RWPE2 (cell line): ENCODE measurements around the gene FFAR3.
"Not testable (repeated sequence)": the region's sequence is repeated elsewhere in the genome, so short reads cannot be mapped to it uniquely, and the experiment has no call there.

Experiments
- ATAC-seq: fragments of 200-7000 bp; cut with Tn5 transposase; 3 replicates; pipeline ENCODE4 v1.9.1; 2021; ENCODE audit warnings: low read depth
- DNase-seq: peaks from one replicate; pipeline ENCODE4 v3.0.0-alpha.2; 2020; ENCODE audit warnings: low spot score
- H3K27ac ChIP-seq: fragments of 450-650 bp; 2 replicates; pipeline ENCODE4 v1.5.1; 2017; ENCODE audit warnings: mild to moderate bottlenecking; ENCODE audit not compliant: poor library complexity, severe bottlenecking
- H3K27me3 ChIP-seq: fragments of 250-450 bp; sonication (Bioruptor Pico); 2 replicates; pipeline ENCODE4 v1.5.1; 2021; ENCODE audit warnings: mild to moderate bottlenecking, moderate library complexity; ENCODE audit not compliant: insufficient read depth, poor library complexity, severe bottlenecking
- H3K36me3 ChIP-seq: fragments of 250-450 bp; sonication (Bioruptor Pico); 2 replicates; pipeline ENCODE4 v1.5.1; 2020; ENCODE audit warnings: low read depth, mild to moderate bottlenecking, moderate library complexity
- H3K4me1 ChIP-seq: fragments of 250-450 bp; sonication (Bioruptor Pico); 2 replicates; pipeline ENCODE4 v1.5.1; 2021; ENCODE audit warnings: mild to moderate bottlenecking, moderate library complexity; ENCODE audit not compliant: insufficient read depth, poor library complexity, severe bottlenecking
- H3K4me3 ChIP-seq: fragments of 250-450 bp; sonication (Bioruptor Pico); 2 replicates; pipeline ENCODE4 v1.5.1; 2021; ENCODE audit warnings: mild to moderate bottlenecking, moderate library complexity; ENCODE audit not compliant: severe bottlenecking
- H3K9me3 ChIP-seq: fragments of 250-450 bp; sonication (Bioruptor Pico); 2 replicates; pipeline ENCODE4 v1.5.1; 2021; ENCODE audit warnings: mild to moderate bottlenecking, moderate library complexity; ENCODE audit not compliant: severe bottlenecking
- TF ChIP-seq, protein P1 (sequence below): fragments of 450-650 bp; IDR thresholded peaks from one replicate; pipeline ENCODE4 v1.5.1; 2017; ENCODE audit warnings: mild to moderate bottlenecking, moderate library complexity; ENCODE audit not compliant: poor library complexity, severe bottlenecking

Gene FFAR3

DNA sequence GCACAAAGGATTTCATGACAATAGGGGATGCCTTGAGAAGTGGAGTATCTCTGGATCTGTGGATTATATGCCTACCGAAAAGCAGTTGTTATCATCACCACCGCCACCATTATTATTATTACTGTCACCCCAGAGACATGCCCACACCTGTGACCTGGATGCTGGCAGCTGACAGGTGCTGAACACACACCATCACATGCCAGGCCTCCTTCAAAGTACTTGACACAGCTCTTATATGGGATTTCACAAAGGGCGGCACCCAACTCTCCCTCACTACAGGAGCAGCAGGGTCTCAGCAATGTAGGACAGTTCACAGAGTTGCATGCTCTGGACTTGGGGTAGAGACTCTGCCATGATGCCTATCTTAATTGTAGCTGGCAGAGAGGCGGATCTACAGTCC is 7.0 kb downstream of the FFAR3 start:
- ATAC-seq, result no peak
- Histone ChIP-seq H3K27ac (no peak overlapping the region), H3K4me3 (no peak overlapping the region), H3K36me3 (no peaks in the 10 kb centered on the region), H3K27me3 (peaks cover 38% of the 10 kb centered on the region), H3K4me1 (no peaks in the 10 kb centered on the region), H3K9me3 (no peaks in the 10 kb centered on the region)
- TF ChIP-seq, protein P1, sequence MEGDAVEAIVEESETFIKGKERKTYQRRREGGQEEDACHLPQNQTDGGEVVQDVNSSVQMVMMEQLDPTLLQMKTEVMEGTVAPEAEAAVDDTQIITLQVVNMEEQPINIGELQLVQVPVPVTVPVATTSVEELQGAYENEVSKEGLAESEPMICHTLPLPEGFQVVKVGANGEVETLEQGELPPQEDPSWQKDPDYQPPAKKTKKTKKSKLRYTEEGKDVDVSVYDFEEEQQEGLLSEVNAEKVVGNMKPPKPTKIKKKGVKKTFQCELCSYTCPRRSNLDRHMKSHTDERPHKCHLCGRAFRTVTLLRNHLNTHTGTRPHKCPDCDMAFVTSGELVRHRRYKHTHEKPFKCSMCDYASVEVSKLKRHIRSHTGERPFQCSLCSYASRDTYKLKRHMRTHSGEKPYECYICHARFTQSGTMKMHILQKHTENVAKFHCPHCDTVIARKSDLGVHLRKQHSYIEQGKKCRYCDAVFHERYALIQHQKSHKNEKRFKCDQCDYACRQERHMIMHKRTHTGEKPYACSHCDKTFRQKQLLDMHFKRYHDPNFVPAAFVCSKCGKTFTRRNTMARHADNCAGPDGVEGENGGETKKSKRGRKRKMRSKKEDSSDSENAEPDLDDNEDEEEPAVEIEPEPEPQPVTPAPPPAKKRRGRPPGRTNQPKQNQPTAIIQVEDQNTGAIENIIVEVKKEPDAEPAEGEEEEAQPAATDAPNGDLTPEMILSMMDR, result no peak
- no peak for DNase-seq

DNA sequence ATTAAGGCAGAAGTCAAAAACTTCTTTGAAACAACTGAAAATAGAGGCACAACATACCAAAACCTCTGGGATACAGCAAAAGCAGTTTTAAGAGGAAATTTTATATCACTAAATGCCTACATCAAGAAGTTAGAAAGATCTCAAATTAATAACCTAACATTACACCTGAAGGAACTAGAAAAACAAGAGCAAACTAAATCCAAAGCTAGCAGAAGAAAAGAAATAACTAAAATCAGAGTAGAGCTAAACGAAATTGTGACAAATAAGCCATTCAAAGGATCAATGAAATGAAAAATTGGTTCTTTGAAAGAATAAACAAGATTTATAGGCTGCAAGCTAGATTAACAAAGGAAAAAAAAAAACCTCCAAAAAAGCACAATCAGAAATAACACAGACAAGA is 10.1 kb downstream of the FFAR3 start:
- Histone ChIP-seq H3K9me3 (no peaks in the 10 kb centered on the region), H3K4me1 (no peaks in the 10 kb centered on the region), H3K27ac (no peak overlapping the region), H3K27me3 (peaks cover 22% of the 10 kb centered on the region), H3K4me3 (no peak overlapping the region), H3K36me3 (no peaks in the 10 kb centered on the region)
- ATAC-seq (no peak), DNase-seq (no peak)
- TF ChIP-seq, protein P1, result no peak

DNA sequence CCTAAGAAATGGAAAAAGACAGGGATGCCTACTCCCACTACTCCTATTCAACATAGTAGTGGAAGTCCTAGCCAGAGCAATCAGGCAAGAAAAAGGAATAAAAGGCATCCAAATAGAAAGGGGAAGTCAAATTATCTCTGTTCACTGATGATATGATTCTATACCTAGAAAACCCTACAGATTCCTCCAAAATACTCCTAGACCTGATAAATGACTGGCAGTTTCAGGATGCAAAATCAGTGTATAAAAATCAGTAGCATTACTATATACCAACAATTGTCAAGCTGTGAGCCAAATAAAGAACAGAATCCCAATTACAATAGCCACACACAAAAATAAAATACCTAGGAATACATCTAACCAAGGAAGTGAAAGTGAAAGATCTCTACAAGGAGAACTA is 11.3 kb downstream of the FFAR3 start:
- H3K27ac ChIP-seq, result no peak overlapping the region
- no peak for ATAC-seq
- peaks cover 17% of the 10 kb centered on the region for H3K27me3 ChIP-seq
- TF ChIP-seq, protein P1, result no peak
- H3K9me3 ChIP-seq, result no peaks in the 10 kb centered on the region
- H3K36me3 ChIP-seq, result no peaks in the 10 kb centered on the region
- no peaks in the 10 kb centered on the region for H3K4me1 ChIP-seq
- no peak for DNase-seq
- H3K4me3 ChIP-seq, result no peak overlapping the region

DNA sequence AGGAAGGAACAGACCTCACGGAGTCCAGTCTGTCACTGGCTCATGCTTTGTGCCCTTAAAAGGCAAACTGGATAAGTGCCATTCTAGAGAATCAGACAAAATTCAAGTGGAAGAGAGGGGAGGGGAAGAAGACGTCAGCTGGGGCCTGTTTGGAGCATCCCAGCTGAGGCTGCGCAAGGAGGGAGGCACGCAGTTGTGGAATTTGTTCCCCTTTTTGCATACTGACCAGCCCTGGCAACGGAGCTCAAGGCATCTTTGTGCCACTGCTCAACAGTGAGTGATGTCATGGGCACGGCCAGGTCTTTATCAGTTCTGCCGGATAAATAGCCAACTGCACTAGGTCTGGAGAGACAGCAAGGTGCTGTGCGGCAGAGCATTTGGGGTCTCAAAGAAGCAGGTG is 12.5 kb downstream of the FFAR3 start, which contains the start of gene GPR42:
GPR42 (plus strand) TSS at position 347 of the 400 bp plus-strand sequence. CDS start 292 bp downstream, outside the sequence.
- Histone ChIP-seq H3K36me3 (no peaks in the 10 kb centered on the region), H3K9me3 (no peaks in the 10 kb centered on the region), H3K27ac (no peak within 1 kb of the TSS), H3K4me1 (no peaks in the 10 kb centered on the region), H3K4me3 (no peak within 1 kb of the TSS), H3K27me3 (peaks cover 13% of the 10 kb centered on the region)
- no peak for DNase-seq
- TF ChIP-seq, protein P1, result no peak
- ATAC-seq, result no peak

GRCh38 chr19:35373492-35373891 is 15.2 kb downstream of the FFAR3 start:
- Histone ChIP-seq H3K9me3 (no peaks in the 10 kb centered on the region), H3K27ac (no peak overlapping the region), H3K4me1 (no peaks in the 10 kb centered on the region), H3K27me3 (peaks cover 8% of the 10 kb centered on the region), H3K36me3 (no peaks in the 10 kb centered on the region), H3K4me3 (no peak overlapping the region)
- DNase-seq (no peak), ATAC-seq (no peak)
- TF ChIP-seq, protein P1, result no peak

- not testable (repeated sequence) for H3K27me3 ChIP-seq, H3K4me1 ChIP-seq, ATAC-seq, H3K4me3 ChIP-seq, DNase-seq, H3K27ac ChIP-seq, H3K36me3 ChIP-seq, H3K9me3 ChIP-seq
Observed at GRCh38 chr19:35374031-35374430, 15.8 kb downstream of the FFAR3 start.
